HepG2 (cell line): ENCODE measurements around the gene CROT. TPM values are rescaled to one million over a fixed set of nuclear protein-coding genes. Genes with fewer than 3 reads are reported as not detected.
A peak's percentile ranks its signal among the peaks of the same experiment; 100 is the strongest.

Experiments
- AKNA ChIP-seq: sonication (generic); formaldehyde crosslinking; IDR thresholded peaks from 2 replicates; pipeline ENCODE4 v1.4.0; 2020; ENCODE audit warnings: missing genetic modification reagents, borderline replicate concordance
- ARID5B ChIP-seq: IDR thresholded peaks from 2 replicates; pipeline ENCODE4 v1.4.0; 2020; ENCODE audit warnings: mild to moderate bottlenecking, missing genetic modification reagents
- DMAP1 ChIP-seq: IDR thresholded peaks from 2 replicates; pipeline ENCODE4 v1.6.1; 2016
- GABPA ChIP-seq, 2 experiments: IDR thresholded peaks; 2 replicates each; pipeline ENCODE4 v1.6.1; 2011 to 2016; ENCODE audit warnings: low read depth in 2 of 2, low read length in 1 of 2, missing biosample characterization in 1 of 2, missing genetic modification characterization in 1 of 2
- MIER2 ChIP-seq: IDR thresholded peaks from 2 replicates; pipeline ENCODE4 v1.6.1; 2016; ENCODE audit warnings: missing biosample characterization, missing genetic modification reagents
- MXI1 ChIP-seq: IDR thresholded peaks from 3 replicates; pipeline ENCODE4 v1.6.1; 2012; ENCODE audit warnings: low read depth, low read length, inconsistent platforms, borderline replicate concordance
- NCOA1 ChIP-seq: sonication (generic); formaldehyde crosslinking; IDR thresholded peaks from 2 replicates; pipeline ENCODE4 v1.9.0; 2021; ENCODE audit warnings: missing genetic modification reagents
- PHF5A ChIP-seq: IDR thresholded peaks from one replicate; pipeline ENCODE4 v1.6.1; 2018; ENCODE audit warnings: low read depth, missing genetic modification reagents; ENCODE audit not compliant: unreplicated experiment
- SETDB1 ChIP-seq: sonication (generic); formaldehyde crosslinking; IDR thresholded peaks from 2 replicates; pipeline ENCODE4 v1.5.1; 2020; ENCODE audit warnings: missing genetic modification reagents, mild to moderate bottlenecking, borderline replicate concordance
- TGIF2 ChIP-seq: IDR thresholded peaks from 2 replicates; pipeline ENCODE4 v1.6.1; 2016; ENCODE audit warnings: control low read depth, missing compliant biosample characterization
- XBP1 ChIP-seq: sonication (generic); formaldehyde crosslinking; IDR thresholded peaks from 2 replicates; pipeline ENCODE4 v1.5.0; 2020; ENCODE audit warnings: missing genetic modification reagents
- ZNF558 ChIP-seq: sonication (generic); formaldehyde crosslinking; IDR thresholded peaks from 2 replicates; pipeline ENCODE4 v1.9.0; 2022; ENCODE audit warnings: mild to moderate bottlenecking, missing genetic modification reagents, borderline replicate concordance
- ZSCAN12 ChIP-seq: sonication (generic); formaldehyde crosslinking; IDR thresholded peaks from 2 replicates; pipeline ENCODE4 v1.9.0; 2021; ENCODE audit warnings: mild to moderate bottlenecking, missing genetic modification reagents
- polyA plus RNA-seq, 8 experiments: library from polyadenylated mRNA; depleted of rRNA in 3 of 8; stranded (reverse) in 7 of 8; unstranded in 1 of 8; fragments of >200 nt; fragmentation: Illumina TruSeq in 4 of 8; extraction: Trizol in 4 of 8; gene quantifications; 2 replicates each; pipeline versions ENCODE4 v1.2.1 to v1.2.3, GENCODE V29; 2011 to 2016; ENCODE audit warnings: low read depth in 4 of 8, missing spikeins in 1 of 8, mixed read lengths in 1 of 8; ENCODE audit not compliant: insufficient read depth in 1 of 8
- total RNA-seq, 5 experiments: library from RNA; depleted of rRNA; stranded (reverse); fragments of >200 nt; fragmentation: Illumina TruSeq; extraction: Trizol; gene quantifications; 2 replicates each; pipeline ENCODE4 v1.2.3, GENCODE V29; 2016; ENCODE audit warnings: low read depth in 1 of 5
- TF ChIP-seq, protein P1 (sequence below): sonication (generic); formaldehyde crosslinking; IDR thresholded peaks from 2 replicates; pipeline ENCODE4 v1.4.0; 2020; ENCODE audit warnings: mild to moderate bottlenecking, missing genetic modification reagents
- TF ChIP-seq, protein P2 (sequence below): sonication (generic); formaldehyde crosslinking; IDR thresholded peaks from 2 replicates; pipeline ENCODE4 v1.4.0; 2020; ENCODE audit warnings: low read depth, missing genetic modification reagents

CROT gene
- total and polyA plus RNA-seq, 2 of the 13 experiments (the other 11 are each of a cell fraction or from before 2014, with no cell fraction given) = 5.0 to 13.7 TPM

DNA sequence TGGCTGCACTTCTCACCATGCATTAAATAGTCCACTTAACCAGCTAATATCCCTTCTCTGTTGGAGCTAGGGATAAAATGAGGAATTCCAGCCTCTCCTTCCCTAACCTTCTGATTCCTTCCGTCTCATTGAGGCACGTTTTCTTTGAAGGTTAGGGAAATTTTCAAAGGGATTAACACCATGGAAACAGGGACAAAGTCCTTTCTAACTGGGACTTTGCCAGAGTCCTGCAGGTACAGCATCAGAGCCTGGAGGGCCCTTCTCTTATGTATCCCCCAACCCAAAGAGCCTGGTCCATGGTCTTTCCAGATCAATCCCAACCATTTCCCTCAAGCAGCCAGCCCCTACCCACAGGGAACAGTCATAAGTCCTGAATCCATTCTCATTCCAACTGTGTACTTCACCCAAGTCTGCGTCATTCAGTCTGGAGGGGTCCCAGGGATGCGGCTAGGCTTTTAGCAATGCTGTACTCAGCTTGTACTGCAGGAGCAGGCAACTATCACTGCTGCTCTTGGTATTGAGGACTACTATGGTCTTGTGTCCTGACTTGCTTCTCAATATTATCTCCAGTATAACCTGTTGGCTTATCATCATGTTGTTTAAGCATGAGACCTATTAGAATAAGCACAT lies 34.6 kb upstream of the CROT start (continued):
- TF ChIP-seq AKNA (CRISPR knock-in tag) (no peak), ZSCAN12 (CRISPR knock-in tag) (no peak), ARID5B (peak; percentile 78), DMAP1 (no peak), TGIF2 (CRISPR knock-in tag) (no peak), SETDB1 (CRISPR knock-in tag) (no peak), NCOA1 (CRISPR knock-in tag) (no peak), GABPA (IDR thresholded peaks at IDR 0.05; ENCODE audit: low read depth, low read length) (no peak), GABPA (CRISPR knock-in tag; IDR thresholded peaks at IDR 0.05; ENCODE audit: low read depth) (no peak), MXI1 (no peak), ZNF558 (CRISPR knock-in tag) (no peak), MIER2 (CRISPR knock-in tag) (no peak), XBP1 (no peak), PHF5A (no peak)
- TF ChIP-seq, protein P1, sequence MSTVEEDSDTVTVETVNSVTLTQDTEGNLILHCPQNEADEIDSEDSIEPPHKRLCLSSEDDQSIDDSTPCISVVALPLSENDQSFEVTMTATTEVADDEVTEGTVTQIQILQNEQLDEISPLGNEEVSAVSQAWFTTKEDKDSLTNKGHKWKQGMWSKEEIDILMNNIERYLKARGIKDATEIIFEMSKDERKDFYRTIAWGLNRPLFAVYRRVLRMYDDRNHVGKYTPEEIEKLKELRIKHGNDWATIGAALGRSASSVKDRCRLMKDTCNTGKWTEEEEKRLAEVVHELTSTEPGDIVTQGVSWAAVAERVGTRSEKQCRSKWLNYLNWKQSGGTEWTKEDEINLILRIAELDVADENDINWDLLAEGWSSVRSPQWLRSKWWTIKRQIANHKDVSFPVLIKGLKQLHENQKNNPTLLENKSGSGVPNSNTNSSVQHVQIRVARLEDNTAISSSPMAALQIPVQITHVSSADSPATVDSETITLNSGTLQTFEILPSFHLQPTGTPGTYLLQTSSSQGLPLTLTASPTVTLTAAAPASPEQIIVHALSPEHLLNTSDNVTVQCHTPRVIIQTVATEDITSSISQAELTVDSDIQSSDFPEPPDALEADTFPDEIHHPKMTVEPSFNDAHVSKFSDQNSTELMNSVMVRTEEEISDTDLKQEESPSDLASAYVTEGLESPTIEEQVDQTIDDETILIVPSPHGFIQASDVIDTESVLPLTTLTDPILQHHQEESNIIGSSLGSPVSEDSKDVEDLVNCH (CRISPR knock-in tag) = no peak
- TF ChIP-seq, protein P2, sequence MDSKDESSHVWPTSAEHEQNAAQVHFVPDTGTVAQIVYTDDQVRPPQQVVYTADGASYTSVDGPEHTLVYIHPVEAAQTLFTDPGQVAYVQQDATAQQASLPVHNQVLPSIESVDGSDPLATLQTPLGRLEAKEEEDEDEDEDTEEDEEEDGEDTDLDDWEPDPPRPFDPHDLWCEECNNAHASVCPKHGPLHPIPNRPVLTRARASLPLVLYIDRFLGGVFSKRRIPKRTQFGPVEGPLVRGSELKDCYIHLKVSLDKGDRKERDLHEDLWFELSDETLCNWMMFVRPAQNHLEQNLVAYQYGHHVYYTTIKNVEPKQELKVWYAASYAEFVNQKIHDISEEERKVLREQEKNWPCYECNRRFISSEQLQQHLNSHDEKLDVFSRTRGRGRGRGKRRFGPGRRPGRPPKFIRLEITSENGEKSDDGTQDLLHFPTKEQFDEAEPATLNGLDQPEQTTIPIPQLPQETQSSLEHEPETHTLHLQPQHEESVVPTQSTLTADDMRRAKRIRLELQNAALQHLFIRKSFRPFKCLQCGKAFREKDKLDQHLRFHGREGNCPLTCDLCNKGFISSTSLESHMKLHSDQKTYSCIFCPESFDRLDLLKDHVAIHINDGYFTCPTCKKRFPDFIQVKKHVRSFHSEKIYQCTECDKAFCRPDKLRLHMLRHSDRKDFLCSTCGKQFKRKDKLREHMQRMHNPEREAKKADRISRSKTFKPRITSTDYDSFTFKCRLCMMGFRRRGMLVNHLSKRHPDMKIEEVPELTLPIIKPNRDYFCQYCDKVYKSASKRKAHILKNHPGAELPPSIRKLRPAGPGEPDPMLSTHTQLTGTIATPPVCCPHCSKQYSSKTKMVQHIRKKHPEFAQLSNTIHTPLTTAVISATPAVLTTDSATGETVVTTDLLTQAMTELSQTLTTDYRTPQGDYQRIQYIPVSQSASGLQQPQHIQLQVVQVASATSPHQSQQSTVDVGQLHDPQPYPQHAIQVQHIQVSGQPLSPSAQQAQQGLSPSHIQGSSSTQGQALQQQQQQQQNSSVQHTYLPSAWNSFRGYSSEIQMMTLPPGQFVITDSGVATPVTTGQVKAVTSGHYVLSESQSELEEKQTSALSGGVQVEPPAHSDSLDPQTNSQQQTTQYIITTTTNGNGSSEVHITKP (CRISPR knock-in tag) = no peak
